ENCODE data around the gene ARHGEF38.

ARHGEF38 gene, protein sequence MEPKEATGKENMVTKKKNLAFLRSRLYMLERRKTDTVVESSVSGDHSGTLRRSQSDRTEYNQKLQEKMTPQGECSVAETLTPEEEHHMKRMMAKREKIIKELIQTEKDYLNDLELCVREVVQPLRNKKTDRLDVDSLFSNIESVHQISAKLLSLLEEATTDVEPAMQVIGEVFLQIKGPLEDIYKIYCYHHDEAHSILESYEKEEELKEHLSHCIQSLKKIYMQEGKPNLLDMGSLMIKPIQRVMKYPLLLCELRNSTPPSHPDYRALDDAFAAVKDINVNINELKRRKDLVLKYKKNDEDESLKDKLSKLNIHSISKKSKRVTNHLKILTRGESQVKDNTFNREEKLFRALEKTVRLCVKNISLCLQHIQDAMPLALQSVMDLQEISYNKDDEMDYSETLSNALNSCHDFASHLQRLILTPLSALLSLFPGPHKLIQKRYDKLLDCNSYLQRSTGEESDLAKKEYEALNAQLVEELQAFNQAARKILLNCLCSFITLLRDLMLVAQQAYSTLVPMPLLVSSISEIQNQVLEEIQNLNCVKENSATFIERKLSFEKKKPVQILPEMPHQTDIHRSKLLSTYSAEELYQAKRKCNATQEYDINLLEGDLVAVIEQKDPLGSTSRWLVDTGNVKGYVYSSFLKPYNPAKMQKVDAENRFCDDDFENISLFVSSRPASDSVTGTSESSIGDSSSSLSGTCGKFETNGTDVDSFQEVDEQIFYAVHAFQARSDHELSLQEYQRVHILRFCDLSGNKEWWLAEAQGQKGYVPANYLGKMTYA

DNA sequence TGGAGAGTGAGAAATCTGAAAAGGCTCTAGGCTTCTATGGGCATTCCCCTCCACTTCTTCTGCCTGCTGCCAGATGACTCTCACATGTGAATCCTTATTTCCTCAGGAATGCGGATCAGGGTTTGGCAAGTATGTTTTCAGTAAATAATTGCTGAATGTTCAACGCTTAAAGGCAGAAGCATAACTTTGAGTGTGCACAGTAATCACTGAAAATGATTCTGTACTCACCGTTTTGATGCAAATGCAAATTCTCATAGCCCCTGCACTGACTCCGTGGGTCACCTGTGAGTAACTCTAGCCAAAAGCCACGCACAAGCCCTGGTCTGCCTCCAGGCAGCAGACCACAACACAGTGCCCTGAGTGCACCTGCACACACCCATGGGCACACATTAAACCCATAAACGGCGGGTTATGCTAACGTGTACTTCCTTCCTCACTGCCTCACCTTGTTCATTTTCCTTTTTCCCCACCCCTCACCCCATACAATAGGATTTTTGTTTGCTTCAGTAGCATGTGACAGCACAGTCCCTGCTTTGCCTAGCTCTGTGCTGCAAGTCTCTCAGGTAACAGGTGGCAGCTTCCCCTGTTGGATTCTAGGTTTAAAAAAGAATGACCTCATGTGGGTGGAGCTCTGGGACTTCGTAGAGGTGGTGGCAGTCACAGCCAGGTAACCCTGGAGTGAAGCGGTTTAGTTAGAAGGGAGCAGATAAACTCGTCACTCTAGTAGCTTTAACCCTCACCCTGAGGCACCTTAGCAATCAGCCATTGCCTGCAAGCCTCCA, at the start of gene ARHGEF38:
TSS of gene ARHGEF38 (plus strand) at position 656 of the 782 bp plus-strand sequence. CDS start 146 bp downstream, outside the sequence.
- peak; percentile 94 for DNase-seq

DNA sequence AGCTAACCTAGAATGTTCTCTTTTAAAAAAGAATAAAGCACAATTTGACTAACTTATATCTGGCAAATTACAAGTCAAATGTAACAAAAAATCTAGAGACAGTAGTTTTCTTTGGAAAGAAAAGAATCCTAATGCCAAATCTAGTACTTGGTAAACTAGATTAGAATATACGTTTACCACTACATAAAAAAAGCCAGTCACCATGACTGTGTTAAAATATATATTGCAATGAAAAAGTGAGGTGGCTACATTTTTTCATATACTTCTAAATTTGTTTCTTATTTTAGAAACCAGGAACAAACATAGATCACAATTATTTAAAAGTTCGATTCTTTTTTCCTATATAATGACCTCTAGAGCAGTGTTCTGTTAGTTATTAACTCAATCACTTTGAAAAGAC, 48.9 kb upstream of the ARHGEF38 start:
- no peak for DNase-seq

DNA sequence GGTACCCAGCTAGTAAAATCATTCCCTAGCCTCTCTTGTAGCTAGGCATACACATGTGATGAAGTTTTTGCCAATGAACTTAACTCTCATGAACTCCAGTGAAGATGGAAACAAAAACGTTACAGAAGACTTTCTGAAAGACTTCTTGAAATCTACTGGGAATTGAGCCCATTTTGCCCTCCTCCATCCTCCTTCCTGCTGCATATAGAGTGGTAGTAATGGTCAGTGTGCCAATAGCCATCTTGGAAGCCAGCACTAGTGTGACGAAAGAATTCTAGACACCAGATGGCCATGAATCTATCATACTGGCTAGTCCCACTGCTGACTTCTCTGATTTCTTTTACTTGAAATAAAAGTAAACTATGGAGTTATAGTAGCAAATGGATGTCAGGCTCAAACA, 47.7 kb upstream of the ARHGEF38 start:
- no peak for DNase-seq

DNA sequence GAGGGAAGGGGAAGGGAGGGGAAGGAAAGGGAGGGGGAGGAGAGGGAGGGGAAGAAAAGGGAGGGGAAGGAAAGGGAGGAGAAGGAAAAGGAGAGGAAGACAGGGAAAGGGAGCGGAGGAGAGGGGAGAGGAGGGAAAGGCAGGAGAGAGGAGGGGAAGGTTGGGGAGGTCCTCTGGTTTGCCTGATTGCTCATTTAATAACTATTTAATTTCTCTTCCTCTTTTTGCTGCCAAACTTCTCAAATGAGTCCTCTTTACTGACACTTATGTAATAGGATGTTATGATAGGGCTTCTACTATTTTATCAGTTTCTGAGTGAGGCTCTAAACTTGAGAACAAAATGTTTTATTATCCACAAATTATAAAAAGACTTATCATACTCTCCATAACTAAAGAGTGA, 43.1 kb upstream of the ARHGEF38 start:
- DNase-seq = no peak

DNA sequence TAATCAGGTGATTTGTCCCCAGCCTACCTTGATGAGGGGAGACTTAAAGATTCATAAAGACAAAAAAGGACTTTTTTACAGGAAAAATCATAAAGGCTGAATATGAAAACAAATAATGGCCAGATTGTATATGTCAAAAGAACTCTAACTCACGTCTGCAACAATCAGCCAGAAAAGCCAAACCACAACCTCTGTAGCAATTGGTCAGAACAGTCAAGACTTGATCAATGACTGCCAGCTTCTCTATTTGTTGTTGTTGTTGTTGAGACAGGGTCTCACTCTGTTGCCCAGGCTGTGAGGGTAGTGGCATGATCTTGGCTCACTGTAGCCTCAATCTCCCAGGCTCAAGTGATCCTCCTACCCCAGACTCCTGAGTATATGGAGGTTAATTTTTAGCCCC, 42.7 kb upstream of the ARHGEF38 start:
- DNase-seq = no peak

DNA sequence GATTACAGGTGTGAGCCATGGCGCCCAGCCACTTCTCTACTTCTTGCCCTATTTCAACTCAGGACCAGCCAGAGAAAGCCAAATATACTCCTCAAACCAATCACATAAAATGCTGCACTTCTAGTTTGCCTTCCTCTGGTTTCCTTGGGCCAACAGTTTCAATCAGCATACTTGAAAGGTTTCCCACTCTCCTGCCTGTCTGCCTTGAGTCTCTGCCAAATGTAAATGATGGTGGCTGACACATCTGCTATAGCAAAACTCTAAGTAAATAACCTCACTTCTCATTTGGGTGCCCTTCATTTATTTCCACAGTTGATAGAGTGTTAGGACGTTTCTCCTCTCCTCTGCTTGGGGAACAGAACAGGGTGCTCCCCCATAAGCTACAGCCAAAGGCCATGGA, 42.2 kb upstream of the ARHGEF38 start:
- DNase-seq = no peak

DNA sequence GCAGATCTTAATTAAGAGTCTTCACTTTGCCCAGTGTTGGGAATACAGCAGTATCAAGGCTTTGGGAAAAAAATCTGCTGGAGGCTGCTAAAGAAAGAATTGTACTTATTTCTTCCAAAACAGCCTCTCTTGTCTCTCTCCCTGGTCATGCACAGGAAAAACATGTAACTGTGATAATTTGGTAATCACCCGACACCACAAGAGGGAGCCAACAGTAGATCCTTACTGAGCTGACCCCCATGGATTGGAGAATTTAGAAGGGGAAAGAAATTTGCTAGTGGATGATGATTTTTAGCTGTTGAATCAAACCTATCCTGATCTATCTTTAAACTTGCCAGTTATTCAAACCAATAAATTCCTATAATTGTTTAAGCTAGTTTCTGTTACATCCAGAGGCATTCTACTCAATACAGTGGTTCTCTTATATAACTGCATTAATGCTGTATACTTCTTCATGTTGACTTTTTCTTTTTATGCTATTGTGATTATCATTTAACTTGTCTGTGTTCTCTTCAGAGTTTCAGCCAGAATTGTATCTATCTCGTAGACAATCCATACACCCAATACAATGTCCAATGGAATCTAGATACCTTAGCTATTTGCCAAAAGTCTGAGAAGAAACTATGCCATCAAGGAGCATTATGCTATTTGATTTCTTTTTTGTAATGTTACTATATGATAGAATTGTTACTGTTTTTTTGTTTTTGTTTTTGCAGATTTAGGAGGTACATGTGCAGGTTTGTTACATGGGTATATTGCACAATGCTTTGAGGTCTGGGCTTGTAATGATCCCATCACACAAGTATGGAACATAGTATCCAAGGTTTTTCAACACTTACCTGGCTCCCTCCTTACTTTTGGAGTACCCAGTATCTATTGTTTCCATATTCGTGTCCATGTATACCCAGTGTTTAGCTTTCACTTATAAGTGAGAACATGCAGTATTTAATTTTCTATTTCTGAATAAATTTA, 31.3 kb upstream of the ARHGEF38 start:
- DNase-seq = peak; percentile 61

DNA sequence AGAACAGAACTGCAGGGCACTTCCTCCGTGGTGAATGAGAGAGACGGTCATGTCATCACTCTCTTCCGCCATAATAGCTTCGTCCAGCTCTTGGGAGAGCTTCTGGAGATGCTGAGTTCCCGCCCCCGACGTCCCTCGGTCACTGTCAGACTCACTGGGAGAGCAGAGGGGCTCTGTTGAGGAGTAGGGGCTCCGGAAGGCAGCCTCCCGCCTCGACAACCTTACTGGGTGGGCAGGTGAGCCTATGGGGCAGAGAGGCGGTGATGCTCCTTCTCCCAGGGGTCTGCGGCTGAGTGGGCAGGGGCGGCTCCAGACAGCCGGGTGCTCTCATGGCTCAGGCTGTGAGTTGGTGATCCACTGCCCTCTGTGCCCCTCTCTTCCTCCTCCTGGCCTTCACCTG, 25.8 kb upstream of the ARHGEF38 start:
- DNase-seq = no peak

DNA sequence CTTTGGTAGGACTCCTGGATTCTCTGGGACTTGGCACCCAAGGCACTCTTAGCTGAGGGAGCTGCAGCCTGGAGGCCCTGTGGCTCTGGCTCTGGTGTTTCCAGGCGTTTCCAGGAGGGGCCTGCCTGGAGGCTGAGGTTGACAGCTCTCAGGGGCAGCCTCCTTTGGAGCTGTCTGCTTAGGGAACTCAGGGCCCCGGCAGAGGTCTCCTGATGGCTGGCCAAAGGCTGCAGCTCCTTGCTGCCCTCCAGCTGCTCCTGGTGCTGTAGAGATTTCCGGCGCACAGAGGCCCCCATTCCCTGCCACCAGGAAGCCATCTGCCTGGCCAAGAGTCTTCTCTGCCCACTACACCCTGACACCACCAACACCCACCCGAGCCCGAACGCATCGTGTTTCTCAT, 25.3 kb upstream of the ARHGEF38 start:
- DNase-seq = no peak

DNA sequence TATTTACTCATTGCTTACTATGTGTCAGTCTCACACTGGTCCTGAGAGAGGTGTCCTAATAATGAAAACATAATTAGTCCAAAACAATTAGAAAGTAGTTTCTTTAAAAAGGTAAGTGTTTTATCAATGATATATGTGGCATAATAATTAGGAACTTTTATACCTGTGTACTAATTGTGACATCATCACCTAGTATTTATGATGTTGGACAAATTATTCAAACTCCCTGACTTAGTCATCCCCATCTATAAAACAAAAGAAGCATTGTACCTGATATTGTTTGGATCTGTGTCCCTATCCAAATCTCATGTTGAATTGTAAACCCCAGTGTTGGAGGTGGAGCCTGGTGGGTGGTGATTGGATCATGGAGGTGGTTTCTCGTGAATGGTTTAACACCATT, 15.8 kb upstream of the ARHGEF38 start:
- no peak for DNase-seq

DNA sequence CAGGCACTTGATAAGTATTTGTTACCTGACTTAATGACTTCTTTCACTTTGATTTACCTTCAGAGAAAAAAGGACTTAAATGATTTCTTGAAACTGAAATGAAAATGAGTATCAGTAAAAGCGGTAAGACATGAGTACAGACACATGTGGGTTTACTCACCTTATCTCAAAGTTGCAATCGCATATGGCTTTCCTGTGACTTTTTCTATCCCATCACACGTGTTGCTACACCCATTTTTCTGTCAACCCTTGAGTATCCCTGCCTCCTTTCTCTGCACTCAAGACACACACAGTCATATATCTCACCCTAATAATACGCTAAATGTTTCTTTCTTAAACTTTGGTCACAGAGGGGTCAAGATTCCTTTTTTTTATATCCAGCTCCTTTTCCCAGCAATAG, 11.0 kb upstream of the ARHGEF38 start:
- no peak for DNase-seq

DNA sequence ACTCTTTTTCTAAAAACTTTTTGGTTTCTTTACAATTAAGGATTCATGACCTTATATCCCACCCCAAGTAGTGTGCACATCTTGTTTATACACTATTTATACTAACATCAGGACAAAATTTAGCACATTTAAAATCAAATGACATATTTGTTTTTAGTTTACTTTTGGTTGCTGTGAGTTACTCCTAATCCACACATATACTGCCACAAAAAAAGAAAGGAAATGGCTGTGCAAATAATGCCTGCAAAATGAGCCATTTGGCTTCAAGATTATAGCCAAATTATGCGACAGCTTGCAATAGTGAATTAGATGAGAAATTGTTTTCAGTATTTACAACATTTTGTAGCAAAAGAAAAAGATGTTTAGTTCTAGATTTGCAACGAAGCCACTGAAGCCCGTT, 10.4 kb upstream of the ARHGEF38 start:
- DNase-seq = no peak

DNA sequence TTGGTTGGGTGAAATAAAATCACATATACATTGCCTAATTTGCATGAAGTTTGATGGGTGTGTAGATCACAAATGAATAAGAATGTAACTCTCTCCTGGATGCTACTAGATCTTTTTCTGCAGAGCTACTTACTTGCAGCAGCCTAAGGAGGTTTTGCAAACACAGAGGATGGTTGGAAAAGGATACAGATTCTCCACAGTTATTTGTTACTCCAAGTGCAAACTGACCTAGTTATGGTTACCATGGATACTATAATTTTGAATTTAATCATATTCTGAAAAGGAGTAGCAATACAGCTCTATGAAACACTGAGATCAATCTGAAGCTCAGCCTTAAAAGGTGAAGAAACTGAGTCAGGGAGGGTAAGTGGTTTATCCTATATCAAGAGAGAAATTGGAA, 9.1 kb upstream of the ARHGEF38 start:
- no peak for DNase-seq

DNA sequence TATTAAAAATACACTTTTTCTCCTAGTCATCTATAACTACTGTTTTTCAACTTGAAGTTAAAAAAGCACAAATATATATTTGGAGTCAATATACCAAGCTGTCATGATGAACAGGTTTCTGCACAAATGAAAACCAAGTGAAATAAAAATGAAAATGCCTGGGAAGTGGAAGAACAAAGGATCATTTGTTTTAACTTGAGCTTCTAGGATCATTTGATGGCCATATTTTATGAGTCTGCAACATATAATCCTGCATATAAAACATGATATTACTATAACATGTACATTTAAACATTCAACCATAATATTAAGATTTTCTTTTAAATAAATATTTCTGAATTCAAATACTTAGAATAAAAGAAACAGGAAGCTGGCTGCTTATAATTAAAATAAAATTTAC, 8.5 kb upstream of the ARHGEF38 start:
- no peak for DNase-seq

DNA sequence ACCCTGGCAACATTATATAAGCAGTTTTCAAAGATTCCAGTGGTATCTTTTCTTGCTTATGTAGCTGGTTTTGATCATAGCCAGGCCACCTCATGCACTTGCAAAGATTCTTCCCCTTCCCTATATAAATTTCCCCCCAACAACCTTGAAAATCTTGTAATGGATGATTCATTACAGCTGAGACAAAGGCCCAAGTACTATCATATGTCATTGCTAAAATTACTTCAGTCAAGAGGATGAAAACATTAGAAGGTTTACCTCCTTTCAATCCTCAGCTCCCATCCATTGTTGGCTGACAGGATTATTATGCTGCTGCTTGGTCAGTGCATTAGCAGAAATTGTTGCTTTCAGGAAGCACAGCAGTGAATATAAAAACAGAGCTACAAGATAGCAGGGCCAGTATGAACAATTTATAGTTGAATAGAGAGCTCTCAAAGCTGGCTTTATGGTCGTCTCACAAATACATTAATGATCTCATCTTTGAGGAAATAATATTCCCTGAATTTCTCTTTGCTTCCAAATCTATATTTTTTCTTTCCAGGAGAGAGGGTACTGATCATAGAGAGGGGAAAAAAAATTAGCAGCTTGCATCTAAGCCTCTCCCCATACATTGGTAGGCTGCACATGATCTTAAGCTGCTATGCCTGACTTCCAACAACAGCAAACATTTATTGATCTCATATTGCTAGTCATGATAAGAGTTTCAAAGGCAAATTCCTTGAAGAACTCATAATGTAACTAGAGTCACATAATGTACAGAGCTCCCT, 7.7 kb upstream of the ARHGEF38 start:
- DNase-seq = peak; percentile 14

DNA sequence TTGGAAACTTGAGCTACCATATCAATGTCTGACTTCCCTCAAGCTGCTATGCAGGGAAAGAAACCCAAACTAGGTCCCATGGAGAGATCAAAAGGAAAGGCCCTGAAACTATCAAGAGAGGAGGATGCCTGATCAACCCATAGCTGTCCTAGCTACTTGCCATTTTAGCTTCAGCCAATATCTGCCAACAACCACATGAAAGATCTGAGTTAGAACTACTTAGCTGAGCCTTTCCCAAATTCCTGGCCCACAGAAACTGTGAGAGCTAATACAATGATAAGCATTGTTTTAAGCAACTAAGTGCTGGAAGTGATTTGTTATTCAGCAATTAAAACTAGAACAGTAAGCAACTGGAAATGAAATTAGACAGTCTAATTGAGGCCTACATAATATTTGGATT, 6.3 kb upstream of the ARHGEF38 start:
- no peak for DNase-seq

DNA sequence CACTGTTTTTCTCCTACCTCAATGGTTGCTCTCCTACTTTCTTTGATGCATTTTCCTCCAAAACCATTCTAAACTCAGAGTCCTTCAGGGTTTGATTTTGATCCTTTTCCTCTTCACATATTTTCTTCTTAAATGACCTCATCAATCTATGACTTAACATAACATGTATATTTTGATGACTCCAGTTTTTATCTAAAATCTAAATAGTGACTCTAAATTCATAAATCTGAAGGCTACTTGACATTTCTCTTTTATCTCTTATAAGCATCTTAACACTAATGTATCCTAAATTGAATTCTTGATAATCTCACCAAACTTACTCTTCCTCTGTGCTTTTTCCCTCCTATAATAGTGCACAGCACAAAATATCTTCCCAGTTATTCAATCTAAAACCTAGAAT, 4.7 kb upstream of the ARHGEF38 start:
- no peak for DNase-seq

DNA sequence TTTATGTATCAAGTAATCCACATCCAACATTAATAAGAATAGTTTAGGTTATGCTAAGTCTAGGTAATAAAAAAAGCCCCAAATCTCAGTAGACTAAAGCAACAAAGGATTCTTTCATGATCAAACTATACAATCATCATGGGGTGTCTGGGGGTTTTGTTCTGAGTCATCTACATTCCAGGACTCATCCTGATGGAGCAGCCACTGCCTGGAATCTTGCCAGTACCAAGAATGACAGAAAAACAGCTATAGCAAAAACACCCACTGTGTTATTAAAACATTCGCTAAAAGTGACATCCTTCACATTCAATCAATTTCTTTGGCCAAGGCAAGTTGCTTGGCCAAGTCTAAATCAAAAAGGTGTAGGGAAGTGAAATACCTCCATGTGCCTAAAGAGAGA, 3.9 kb upstream of the ARHGEF38 start:
- no peak for DNase-seq

DNA sequence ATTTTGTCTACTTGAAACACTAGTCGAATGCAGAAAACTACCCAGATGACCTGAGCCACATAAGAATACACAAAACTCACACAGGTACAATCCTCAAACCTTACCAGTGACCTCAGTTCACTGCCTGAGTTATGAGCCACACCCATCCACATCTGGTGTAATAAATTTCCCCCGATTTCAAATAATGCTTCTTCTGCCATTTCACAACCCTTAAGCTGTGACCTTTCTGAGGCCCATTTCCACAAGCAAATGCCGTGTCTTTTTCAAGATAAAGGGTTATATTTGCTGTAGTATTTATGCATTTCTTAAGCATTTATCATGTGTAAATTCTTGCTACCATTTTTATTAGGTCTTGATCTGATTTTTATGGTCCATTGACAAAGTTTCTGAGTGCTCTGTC, 1.8 kb upstream of the ARHGEF38 start:
- no peak for DNase-seq

DNA sequence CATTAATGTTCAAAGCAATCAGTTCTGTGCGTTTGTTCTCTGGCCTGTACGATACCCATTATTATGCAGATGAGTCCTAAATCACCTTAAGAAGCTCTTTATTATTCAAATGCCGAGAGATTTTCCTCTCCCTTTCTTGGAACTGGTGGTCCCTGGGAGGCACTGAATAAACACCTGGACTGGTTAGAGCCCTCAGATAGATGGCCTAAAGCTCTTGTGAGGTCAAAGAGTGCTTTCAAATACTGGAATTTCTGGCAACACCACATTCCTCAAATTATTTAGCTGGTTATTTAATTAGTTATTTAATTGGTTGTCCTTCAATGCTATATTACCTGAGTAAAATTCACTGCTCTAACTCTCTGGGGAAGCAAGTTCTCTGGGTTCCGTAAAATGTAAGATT, 3.0 kb downstream of the ARHGEF38 start:
- DNase-seq = no peak

DNA sequence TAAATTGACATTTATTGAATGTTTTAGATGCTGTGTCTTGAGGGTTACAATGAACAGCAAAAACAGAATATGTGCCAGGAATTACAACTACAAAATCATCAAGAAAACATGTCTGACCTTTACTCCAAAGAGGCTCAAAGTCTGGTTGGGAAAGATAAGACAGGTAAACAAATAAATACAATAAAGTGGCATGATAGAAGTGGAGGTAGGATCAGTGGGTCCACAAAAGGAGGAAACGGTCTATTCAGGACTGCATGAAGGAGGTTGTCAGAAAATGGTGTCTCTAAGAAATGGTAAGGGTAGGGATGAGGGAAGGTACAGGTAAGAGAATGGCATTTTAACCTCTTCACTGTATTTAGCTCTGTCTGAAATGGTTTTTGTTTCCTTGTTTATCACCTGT, 3.8 kb downstream of the ARHGEF38 start:
- DNase-seq = no peak

DNA sequence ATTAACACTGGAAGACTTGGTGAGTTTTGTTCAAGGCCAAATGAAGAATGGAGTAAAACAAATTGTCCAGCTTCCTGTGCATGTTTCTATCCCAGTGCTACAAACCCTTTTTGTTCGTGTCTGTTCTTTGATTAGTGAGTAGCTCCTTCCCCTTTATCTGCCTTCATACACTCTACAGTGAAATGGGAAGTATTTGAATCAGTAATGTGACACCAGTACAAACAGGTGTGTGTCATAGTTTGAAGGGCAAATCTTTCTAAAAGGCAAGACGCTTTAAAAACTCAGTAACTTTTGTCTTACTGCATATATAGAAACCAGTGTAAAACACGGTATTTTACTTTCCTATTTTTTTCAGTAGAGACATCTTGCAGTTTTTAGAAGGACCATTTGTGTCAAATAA, 5.9 kb downstream of the ARHGEF38 start:
- peak; percentile 67 for DNase-seq
